Kidney epithelial cell (primary cell): ENCODE data around the gene SOHLH1. TPM values are rescaled to one million over a fixed set of nuclear protein-coding genes. Genes with fewer than 3 reads are reported as not detected.

Experiments
- DNase-seq: peaks from one replicate; pipeline ENCODE4 v3.0.0-alpha.2; 2010; ENCODE audit warnings: low read depth
- H3K27me3 ChIP-seq: 2 replicates; pipeline ENCODE4 v1.6.0; 2011; ENCODE audit warnings: low read length; ENCODE audit not compliant: control insufficient read depth, insufficient read depth
- H3K36me3 ChIP-seq: 2 replicates; pipeline ENCODE4 v1.5.1; 2011; ENCODE audit warnings: low read length; ENCODE audit not compliant: control insufficient read depth, insufficient read depth
- H3K4me3 ChIP-seq: 2 replicates; pipeline ENCODE4 v1.5.1; 2011; ENCODE audit warnings: low read depth, mild to moderate bottlenecking, control low read depth, low read length
- total RNA-seq: library from RNA; depleted of rRNA; stranded (reverse); fragments of >200 nt; gene quantifications from 2 replicates; pipeline ENCODE4 v1.2.3, GENCODE V29; 2015
- TF ChIP-seq, protein P1 (sequence below): IDR thresholded peaks from 2 replicates; pipeline ENCODE4 v1.5.1; 2011; ENCODE audit warnings: mild to moderate bottlenecking, moderate library complexity, low read length, control low read depth, inconsistent platforms; ENCODE audit not compliant: insufficient read depth, poor library complexity, severe bottlenecking

The SOHLH1 gene
- total RNA-seq, 1 donor from 2014 or later: not detected

DNA sequence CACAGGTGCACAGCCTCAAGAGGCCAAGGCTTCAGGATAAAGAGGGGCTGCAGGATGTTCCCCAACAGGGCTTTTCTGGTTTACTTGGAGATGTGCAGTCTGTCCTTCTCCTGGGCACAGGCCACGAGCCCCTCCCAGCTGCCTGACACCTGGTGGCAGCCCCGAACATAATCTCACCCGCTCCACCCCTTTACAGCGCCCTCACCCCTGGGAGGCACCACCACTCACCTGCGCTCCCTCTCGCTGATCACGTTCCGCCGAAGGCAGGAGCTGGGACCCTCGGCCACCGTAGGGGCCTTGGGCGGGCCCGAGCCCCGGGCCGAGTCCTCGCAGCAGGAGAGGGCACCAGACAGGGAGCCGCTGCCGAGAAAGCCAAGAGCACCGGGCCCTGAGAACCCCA, 514 bp downstream of the SOHLH1 start:
- Histone ChIP-seq H3K4me3 (no peak overlapping the region), H3K36me3 (no peaks in the 10 kb centered on the region), H3K27me3 (peaks cover 32% of the 10 kb centered on the region)
- DNase-seq: no peak
- TF ChIP-seq, protein P1, sequence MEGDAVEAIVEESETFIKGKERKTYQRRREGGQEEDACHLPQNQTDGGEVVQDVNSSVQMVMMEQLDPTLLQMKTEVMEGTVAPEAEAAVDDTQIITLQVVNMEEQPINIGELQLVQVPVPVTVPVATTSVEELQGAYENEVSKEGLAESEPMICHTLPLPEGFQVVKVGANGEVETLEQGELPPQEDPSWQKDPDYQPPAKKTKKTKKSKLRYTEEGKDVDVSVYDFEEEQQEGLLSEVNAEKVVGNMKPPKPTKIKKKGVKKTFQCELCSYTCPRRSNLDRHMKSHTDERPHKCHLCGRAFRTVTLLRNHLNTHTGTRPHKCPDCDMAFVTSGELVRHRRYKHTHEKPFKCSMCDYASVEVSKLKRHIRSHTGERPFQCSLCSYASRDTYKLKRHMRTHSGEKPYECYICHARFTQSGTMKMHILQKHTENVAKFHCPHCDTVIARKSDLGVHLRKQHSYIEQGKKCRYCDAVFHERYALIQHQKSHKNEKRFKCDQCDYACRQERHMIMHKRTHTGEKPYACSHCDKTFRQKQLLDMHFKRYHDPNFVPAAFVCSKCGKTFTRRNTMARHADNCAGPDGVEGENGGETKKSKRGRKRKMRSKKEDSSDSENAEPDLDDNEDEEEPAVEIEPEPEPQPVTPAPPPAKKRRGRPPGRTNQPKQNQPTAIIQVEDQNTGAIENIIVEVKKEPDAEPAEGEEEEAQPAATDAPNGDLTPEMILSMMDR: no peak

DNA sequence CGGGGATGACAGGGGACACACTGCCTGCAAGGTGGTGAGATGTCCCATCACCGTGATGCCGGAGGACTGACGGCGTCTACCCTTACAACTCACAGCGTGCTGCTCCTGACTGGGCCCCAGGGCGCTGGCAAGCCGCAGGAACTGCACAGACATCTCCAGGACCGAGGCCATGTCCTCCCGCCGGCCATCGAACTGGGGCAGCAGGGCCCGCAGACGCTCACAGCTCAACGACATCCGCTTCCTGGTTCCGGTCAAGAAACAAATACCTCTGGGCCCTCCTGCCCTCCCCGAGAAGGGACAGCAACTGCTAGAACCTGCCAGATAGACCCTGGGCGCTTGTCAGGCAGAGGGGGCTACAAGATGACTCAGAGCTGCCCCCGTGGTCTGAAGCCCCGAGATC, 1.0 kb downstream of the SOHLH1 start:
- no peak for DNase-seq
- Histone ChIP-seq H3K4me3 (no peak overlapping the region), H3K36me3 (no peaks in the 10 kb centered on the region), H3K27me3 (peaks cover 31% of the 10 kb centered on the region)
- TF ChIP-seq, protein P1: no peak

DNA sequence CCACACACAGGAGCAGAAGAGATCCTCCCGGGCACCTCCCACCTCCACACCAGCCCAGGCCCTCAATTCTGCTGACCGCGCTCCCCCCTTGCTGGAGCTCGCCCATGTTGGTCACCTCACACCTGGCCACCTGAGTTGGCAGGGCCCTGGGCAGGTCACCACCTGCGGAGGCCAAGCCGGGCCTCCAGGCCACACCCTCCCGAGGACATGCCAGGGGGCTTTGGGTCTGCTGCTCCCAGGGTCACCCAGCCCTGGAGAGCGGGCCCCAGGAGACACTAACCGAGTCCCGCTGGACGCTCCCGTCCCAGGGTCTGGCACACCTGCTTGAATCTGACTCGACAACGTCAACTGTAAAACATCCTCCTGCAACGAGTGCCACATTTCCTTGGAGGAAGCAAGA, 2.1 kb downstream of the SOHLH1 start:
- no peak for DNase-seq
- H3K4me3 ChIP-seq: no peak overlapping the region
- H3K36me3 ChIP-seq: no peaks in the 10 kb centered on the region
- TF ChIP-seq, protein P1: no peak
- H3K27me3 ChIP-seq: peaks cover 24% of the 10 kb centered on the region

DNA sequence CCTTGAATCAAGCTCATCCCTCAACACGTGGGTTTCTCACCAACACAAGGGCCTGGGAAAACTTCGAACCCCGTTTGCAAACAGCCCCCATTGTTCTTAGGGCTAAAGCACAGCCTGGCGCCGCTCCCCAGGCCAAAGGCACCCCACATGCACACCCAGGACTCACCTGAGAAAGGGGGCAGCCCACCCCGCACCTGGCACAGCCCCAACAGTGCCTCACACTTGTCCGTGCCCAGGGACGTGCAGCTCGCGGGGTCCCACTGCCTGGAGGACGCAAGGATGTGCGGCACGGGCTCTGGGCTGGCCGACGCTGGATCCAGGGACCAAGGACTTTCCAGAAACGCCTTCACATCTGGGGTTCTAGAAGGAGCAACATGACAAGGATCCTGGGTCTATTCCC, 2.8 kb downstream of the SOHLH1 start:
- Histone ChIP-seq H3K36me3 (no peaks in the 10 kb centered on the region), H3K27me3 (peaks cover 17% of the 10 kb centered on the region), H3K4me3 (no peak overlapping the region)
- DNase-seq: no peak
- TF ChIP-seq, protein P1: no peak

DNA sequence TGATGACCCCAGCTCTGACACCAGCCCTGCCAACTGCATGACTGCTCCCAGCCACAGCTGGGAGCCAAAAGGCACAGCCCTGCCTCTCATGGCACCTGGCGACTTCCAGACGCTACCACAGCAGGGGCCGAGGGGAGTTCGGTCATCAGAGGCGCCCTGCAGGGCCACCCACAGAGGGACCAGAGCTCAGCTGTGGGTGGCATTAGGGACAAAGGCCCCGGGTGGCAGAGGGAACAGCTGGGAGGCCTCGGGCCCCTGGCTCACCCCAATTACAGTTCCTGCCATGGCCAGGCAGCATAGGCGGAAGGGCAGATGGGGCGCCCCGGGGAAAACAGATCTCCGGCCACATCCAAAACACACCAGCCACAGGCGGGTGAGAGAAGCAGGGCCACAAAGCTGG, 3.6 kb downstream of the SOHLH1 start:
- H3K36me3 ChIP-seq: no peaks in the 10 kb centered on the region
- DNase-seq: no peak
- peaks cover 11% of the 10 kb centered on the region for H3K27me3 ChIP-seq
- H3K4me3 ChIP-seq: no peak overlapping the region
- TF ChIP-seq, protein P1: no peak

DNA sequence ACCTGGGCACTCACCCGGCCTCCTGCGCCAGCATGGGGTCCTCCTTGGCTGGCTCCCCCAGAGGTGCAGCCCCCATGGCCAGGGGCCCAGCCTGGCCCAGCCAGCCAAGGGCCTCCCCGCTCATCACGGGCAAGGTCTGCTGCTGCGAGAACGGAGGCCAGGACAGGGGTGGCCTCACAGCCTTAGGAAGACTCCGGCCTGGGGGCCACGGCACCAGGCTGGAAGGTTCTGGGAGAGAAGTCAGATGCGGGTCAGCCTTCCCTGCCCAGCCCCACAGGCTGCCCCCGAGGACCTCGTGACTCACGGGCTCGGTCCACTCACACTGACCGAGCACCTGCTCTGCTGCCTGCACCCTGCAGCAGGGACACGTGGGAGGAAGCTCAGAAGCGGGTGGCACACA, 4.2 kb downstream of the SOHLH1 start:
- no peak for DNase-seq
- TF ChIP-seq, protein P1: no peak
- no peak overlapping the region for H3K4me3 ChIP-seq
- no peaks in the 10 kb centered on the region for H3K36me3 ChIP-seq
- H3K27me3 ChIP-seq: peaks cover 8% of the 10 kb centered on the region
